SU-DHL-6 (cell line): Measurements from ENCODE around the gene BLMH.

ENCODE experiments used
- H2AFZ ChIP-seq: fragments of 200-600 bp; sonication (generic); 2 replicates; pipeline ENCODE4 v1.6.1; 2014; ENCODE audit warnings: low read depth, mild to moderate bottlenecking, moderate library complexity, mixed read lengths, antibody characterized with exemption, low read length; ENCODE audit not compliant: severe bottlenecking
- H3F3A ChIP-seq: fragments of 200-600 bp; shearing (Covaris generic); 2 replicates; pipeline ENCODE4 v1.6.0; 2016; ENCODE audit warnings: antibody characterized with exemption, mild to moderate bottlenecking; ENCODE audit not compliant: insufficient read depth
- H3K27ac ChIP-seq: fragments of 200-600 bp; sonication (generic); 2 replicates; pipeline ENCODE4 v1.5.1; 2016; ENCODE audit warnings: low read depth, mild to moderate bottlenecking, low read length, moderate library complexity, mixed read lengths
- H3K27me3 ChIP-seq: fragments of 200-600 bp; sonication (generic), shearing (Covaris generic); 2 replicates; pipeline ENCODE4 v1.6.0; 2014; ENCODE audit warnings: mild to moderate bottlenecking, low read length
- H3K36me3 ChIP-seq: fragments of 200-600 bp; sonication (generic); 2 replicates; pipeline ENCODE4 v1.6.1; 2014; ENCODE audit warnings: mild to moderate bottlenecking, low read length, mixed read lengths
- H3K4me2 ChIP-seq: fragments of 300-600, 200-600 bp; shearing (Covaris generic), sonication (generic); 2 replicates; pipeline ENCODE4 v1.6.0; 2014; ENCODE audit warnings: low read length, low read depth, mild to moderate bottlenecking; ENCODE audit not compliant: poor library complexity, severe bottlenecking
- H3K4me3 ChIP-seq: fragments of 200-600 bp; sonication (generic); 2 replicates; pipeline ENCODE4 v1.5.1; 2014; ENCODE audit warnings: antibody characterized with exemption, low read length, mild to moderate bottlenecking, mixed read lengths; ENCODE audit not compliant: insufficient read depth, poor library complexity, severe bottlenecking
- H3K79me2 ChIP-seq: fragments of 200-600 bp; sonication (generic); 2 replicates; pipeline ENCODE4 v1.6.1; 2014; ENCODE audit warnings: mild to moderate bottlenecking, low read length, moderate library complexity; ENCODE audit not compliant: insufficient read depth
- H3K9ac ChIP-seq: fragments of 200-600 bp; sonication (generic); 2 replicates; pipeline ENCODE4 v1.7.0; 2014; ENCODE audit warnings: mild to moderate bottlenecking, low read length
- H3K9me2 ChIP-seq: fragments of 200-600 bp; sonication (generic); replicated peaks from 2 replicates; pipeline ENCODE4 v1.6.1; 2014; ENCODE audit warnings: low read length; ENCODE audit not compliant: insufficient read depth
- H3K9me3 ChIP-seq: fragments of 200-600 bp; sonication (generic); 2 replicates; pipeline ENCODE4 v1.6.1; 2014; ENCODE audit warnings: low read length, mixed read lengths; ENCODE audit not compliant: insufficient read depth
- H4K20me1 ChIP-seq: fragments of 200-600 bp; sonication (generic); 2 replicates; pipeline ENCODE4 v1.6.1; 2014; ENCODE audit warnings: low read depth, mild to moderate bottlenecking, antibody characterized with exemption, low read length, moderate library complexity, mixed read lengths
- CTCF ChIP-seq: fragments of 200-600 bp; sonication (generic); IDR thresholded peaks from one replicate; pipeline ENCODE4 v1.5.1; 2017; ENCODE audit warnings: antibody characterized with exemption, mild to moderate bottlenecking, low read length, moderate library complexity; ENCODE audit not compliant: insufficient read depth, poor library complexity, severe bottlenecking
- EZH2phosphoT487 ChIP-seq: fragments of 200-600 bp; sonication (generic), shearing (Covaris generic); conservative IDR thresholded peaks from 2 replicates; pipeline ENCODE4 v1.6.1; 2018; ENCODE audit warnings: mild to moderate bottlenecking, antibody characterized with exemption, low read length, moderate library complexity, mixed read lengths

The BLMH gene

GRCh38 chr17:30199600-30199999 lies 92.1 kb downstream of the BLMH start:
- H2AFZ ChIP-seq = no peak overlapping the region
- no peak for TF ChIP-seq EZH2phosphoT487
- no peak for TF ChIP-seq CTCF
- no peaks in the 10 kb centered on the region for H3K79me2 ChIP-seq

More at GRCh38 chr17:30199600-30199999, 92.1 kb downstream of the BLMH start:
- Histone ChIP-seq H3K9me3 (no peaks in the 10 kb centered on the region), H3K4me3 (no peak overlapping the region), H3K4me2 (no peak overlapping the region), H4K20me1 (no peaks in the 10 kb centered on the region), H3K9me2 (no peaks in the 10 kb centered on the region), H3F3A (no peaks in the 10 kb centered on the region), H3K36me3 (no peaks in the 10 kb centered on the region), H3K9ac (no peak overlapping the region), H3K27me3 (no peaks in the 10 kb centered on the region), H3K27ac (no peak overlapping the region)
